ENCODE data around the gene UBXN7. TPM values are rescaled to one million over a fixed set of nuclear protein-coding genes. Genes with fewer than 3 reads are reported as not detected.
"Not testable (repeated sequence)": the region's sequence is repeated elsewhere in the genome, so short reads cannot be mapped to it uniquely, and the experiment has no call there.

Gene UBXN7
- total RNA-seq, 2 experiments from 2014 or later = 62.2 to 62.6 TPM

DNA sequence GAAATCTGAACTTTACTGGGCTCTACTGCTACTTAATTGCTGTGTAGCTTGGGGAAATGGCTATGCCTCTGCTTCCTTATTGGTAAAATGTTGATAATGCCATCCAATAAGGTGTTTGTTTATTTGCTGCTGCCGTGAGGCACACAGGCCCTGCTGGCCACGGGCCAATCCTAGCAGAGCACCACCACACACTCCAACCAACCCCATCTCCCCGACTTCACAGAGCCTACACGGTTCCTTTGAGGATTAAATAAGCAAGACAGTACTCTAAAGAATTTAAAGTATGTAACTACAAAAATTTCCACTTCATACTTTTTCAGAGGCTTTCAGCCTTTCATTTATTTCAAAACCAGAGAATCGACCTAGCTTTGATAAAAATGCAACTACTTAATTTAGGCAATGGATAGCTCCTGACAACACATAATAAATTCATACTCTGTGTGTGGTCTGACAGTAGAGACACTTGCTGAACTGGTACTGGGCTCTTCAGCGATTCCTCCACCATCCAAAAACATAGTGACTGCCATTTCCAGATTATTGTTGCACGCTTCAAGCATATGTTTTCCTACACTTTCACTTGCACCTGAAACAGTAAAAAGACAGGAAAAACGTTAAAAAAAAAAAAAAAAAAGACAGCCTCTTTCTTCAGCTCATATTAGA is 25.3 kb downstream of the UBXN7 start:
- Mint-ChIP-seq H3K9me3 (peaks cover 8% of the 10 kb centered on the region), H3K36me3 (peaks cover 22% of the 10 kb centered on the region), H3K27me3 (no peaks in the 10 kb centered on the region), H3K4me1 (peaks cover 9% of the 10 kb centered on the region), H3K27ac (no peak overlapping the region), H3K4me3 (no peak overlapping the region)
- DNase-seq (no peak), ATAC-seq (ENCODE audit: low read depth) (no peak)
- POLR2A ChIA-PET = interaction anchor here (0.6 to 0.7 kb wide), 2 partner anchors 65 to 154 kb away, joined by 3 read pairs; no protein-coding TSS in a partner anchor

DNA sequence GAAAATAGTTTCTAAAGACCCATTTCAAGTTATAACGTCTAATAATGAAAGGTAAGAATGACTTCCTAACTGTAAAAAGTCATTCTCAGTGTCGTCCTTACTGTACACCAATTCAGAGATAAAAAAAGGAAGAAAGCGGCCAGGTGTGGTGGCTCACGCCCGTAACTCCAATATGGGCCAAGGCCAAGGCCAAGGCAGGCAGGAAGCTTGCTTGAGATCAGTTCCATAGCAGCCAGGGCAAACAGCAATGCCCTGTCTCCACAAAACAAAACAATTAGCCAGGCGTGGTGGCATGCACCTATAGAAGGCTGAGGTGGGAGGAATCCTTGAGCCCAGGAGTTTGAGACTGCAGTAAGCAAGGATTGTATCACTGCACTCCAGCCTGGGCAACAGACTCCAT is 31.9 kb downstream of the UBXN7 start:
- Mint-ChIP-seq H3K4me3 (no peak overlapping the region), H3K36me3 (peaks cover 18% of the 10 kb centered on the region), H3K27ac (no peak overlapping the region), H3K27me3 (no peaks in the 10 kb centered on the region), H3K4me1 (no peaks in the 10 kb centered on the region), H3K9me3 (no peaks in the 10 kb centered on the region)
- DNase-seq (no peak), ATAC-seq (ENCODE audit: low read depth) (no peak)
- POLR2A ChIA-PET = no interaction called here

DNA sequence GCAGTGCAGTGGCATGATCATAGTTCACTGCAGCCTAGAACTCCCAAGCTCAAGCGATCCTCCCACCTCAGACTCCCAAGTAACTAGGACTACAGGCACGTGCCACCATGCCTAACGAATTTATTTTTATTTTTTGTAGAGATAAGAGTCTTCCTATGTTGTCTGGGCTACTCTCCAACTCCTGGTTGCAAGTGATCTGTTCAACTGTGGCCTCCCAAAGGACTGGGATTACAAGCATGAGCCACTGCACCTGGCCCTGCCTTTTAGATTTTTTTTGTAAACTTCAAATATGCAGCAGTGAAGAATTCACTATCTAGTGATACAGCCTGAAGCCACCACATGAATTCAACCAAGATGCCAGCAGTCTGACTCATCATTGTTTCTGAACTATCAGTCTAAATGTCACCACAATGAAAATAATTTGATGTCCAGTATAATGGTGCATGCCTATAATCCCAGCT is 32.7 kb downstream of the UBXN7 start:
- POLR2A ChIA-PET = no interaction called here
- Mint-ChIP-seq H3K4me1 (no peaks in the 10 kb centered on the region), H3K27ac (no peak overlapping the region), H3K9me3 (no peaks in the 10 kb centered on the region), H3K36me3 (peaks cover 17% of the 10 kb centered on the region), H3K4me3 (no peak overlapping the region), H3K27me3 (no peaks in the 10 kb centered on the region)
- no peak for DNase-seq
- ATAC-seq (ENCODE audit: low read depth) = no peak

DNA sequence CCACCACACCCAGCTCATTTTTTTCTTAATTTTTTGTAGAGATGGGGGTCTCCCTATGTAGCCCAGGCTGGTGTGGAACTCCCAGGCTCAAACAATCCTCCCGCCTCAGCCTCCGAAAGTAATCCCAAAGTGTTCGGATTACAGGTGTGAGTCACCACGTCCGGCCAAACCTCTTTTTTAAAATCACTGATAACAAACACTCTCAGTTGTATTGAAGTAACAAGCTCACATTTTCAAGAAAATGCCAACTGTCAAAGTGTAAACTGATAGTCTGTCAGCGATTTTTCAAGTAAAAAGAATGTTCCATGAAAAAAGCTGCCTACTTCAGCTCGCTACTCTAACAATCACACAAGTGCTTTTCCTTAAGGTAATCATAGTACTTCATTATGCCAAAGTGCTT is 33.4 kb downstream of the UBXN7 start:
- no peak overlapping the region for H3K4me3 Mint-ChIP-seq
- H3K4me1 Mint-ChIP-seq = no peaks in the 10 kb centered on the region
- H3K27me3 Mint-ChIP-seq = no peaks in the 10 kb centered on the region
- H3K9me3 Mint-ChIP-seq = no peaks in the 10 kb centered on the region
- no peak overlapping the region for H3K27ac Mint-ChIP-seq
- ATAC-seq (ENCODE audit: low read depth) = no peak
- DNase-seq = no peak
- POLR2A ChIA-PET = interaction anchor here (1.0 kb wide), 1 partner anchor 45 kb away, joined by 3 read pairs; no protein-coding TSS in a partner anchor
- peaks cover 18% of the 10 kb centered on the region for H3K36me3 Mint-ChIP-seq

DNA sequence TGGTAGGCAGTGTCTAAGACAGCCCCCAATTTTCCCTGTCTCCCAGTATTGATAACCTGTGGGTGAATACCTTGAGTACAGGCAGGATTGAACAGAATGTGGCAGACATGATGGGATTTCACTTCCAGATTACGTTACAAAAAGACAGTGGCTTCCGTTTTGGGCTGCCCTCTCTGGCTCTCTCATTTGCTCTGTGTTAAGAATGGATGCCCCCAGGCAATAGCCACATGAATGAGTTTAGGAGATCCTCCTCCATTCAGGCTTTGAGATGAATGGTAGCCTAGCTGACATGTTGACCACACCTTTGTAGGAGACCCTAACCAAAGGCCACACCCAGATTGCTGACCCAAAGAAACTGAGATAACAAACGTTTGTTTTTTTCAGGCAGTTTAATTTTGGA is 34.3 kb downstream of the UBXN7 start:
- no peaks in the 10 kb centered on the region for H3K4me1 Mint-ChIP-seq

DNA sequence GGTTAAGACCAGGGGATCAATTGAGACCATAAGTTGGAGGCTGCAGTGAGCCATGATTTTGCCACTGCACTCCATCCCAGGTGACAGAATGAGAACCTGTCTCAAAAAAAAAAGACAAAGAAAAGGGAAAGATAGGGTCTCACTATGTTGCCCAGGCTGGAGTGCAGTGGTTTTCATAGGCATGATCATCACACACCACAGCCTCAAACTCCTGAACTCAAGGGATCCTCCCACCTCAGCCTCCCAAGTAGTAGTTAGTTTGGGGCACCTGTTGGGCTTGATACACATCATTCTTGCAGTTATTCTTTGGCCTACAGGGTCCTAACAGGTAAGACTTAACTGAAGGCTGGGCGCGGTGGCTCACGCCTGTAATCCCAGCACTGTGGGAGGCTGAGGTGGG is 42.1 kb downstream of the UBXN7 start:
- POLR2A ChIA-PET = no interaction called here
- Mint-ChIP-seq H3K9me3 (peaks cover 7% of the 10 kb centered on the region), H3K27ac (no peak overlapping the region), H3K27me3 (no peaks in the 10 kb centered on the region), H3K36me3 (peaks cover 59% of the 10 kb centered on the region), H3K4me3 (no peak overlapping the region), H3K4me1 (peaks cover 1% of the 10 kb centered on the region)
- DNase-seq (no peak), ATAC-seq (ENCODE audit: low read depth) (no peak)

More for the DNA sequence above, 34.3 kb downstream of the UBXN7 start:
- no peaks in the 10 kb centered on the region for H3K27me3 Mint-ChIP-seq
- DNase-seq = no peak
- no peak overlapping the region for H3K4me3 Mint-ChIP-seq
- no peak overlapping the region for H3K27ac Mint-ChIP-seq
- peaks cover 19% of the 10 kb centered on the region for H3K36me3 Mint-ChIP-seq
- no peaks in the 10 kb centered on the region for H3K9me3 Mint-ChIP-seq
- ATAC-seq (ENCODE audit: low read depth) = no peak
- POLR2A ChIA-PET = interaction anchor here (0.6 to 1.0 kb wide), 2 partner anchors 31 to 44 kb away, joined by 3 to 5 read pairs; no protein-coding TSS in a partner anchor

DNA sequence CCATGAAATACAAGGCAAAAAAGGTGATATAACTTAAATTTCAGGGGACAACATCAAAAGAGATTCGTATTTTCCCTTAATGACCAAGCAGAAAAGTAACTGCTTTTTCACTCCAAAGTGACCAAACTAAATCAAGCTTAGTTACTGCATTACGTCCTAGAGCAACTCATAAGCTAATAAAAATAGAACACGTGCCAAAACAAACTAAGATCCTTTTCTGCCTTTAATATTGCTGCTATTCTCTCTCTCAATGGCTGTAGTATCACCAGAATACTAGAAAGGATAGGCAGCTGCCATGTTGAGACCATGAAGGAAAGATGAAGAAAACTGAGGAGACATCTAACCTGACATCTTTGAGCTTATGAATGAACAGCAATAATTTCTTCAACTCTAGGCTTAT is 43.3 kb downstream of the UBXN7 start:
- ATAC-seq (ENCODE audit: low read depth) = no peak
- Mint-ChIP-seq H3K36me3 (peaks cover 68% of the 10 kb centered on the region), H3K27ac (no peak overlapping the region), H3K4me1 (peaks cover 1% of the 10 kb centered on the region), H3K4me3 (no peak overlapping the region), H3K27me3 (no peaks in the 10 kb centered on the region), H3K9me3 (peaks cover 10% of the 10 kb centered on the region)
- DNase-seq = no peak
- POLR2A ChIA-PET = interaction anchor here (0.6 kb wide), 1 partner anchor 45 kb away, joined by 3 read pairs; no protein-coding TSS in a partner anchor

DNA sequence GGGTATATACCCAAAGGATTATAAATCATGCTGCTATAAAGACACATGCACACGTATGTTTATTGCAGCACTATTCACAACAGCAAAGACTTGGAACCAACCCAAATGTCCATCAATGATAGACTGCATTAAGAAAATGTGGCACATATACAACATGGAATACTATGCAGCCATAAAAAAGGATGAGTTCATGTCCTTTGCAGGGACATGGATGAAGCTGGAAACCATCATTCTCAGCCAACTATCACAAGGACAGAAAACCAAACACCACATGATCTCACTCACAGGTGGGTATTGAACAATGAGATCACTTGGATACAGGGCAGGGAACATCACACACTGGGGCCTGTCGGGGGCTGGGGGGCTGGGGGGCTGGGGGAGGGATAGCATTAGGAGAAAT is 44.3 kb downstream of the UBXN7 start:
- H3K36me3 Mint-ChIP-seq = peaks cover 70% of the 10 kb centered on the region
- ATAC-seq (ENCODE audit: low read depth); H3K4me1 Mint-ChIP-seq; DNase-seq; H3K27ac Mint-ChIP-seq; POLR2A ChIA-PET; H3K4me3 Mint-ChIP-seq; H3K27me3 Mint-ChIP-seq: not testable (repeated sequence)
- peaks cover 11% of the 10 kb centered on the region for H3K9me3 Mint-ChIP-seq

DNA sequence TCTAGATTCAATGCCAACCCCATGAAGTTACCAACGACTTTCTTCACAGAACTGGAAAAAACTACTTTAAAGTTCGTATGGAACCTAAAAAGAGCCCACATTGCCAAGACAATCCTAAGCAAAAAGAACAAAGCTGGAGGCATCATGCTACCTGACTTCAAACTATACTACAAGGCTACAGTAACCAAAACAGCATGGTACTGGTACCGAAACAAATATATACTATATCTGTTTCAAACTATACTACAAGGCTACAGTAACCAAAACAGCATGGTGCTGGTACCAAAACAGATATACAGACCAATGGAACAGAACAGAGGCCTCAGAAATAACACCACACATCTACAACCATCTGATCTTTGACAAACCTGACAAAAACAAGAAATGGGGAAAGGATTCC is 45.4 kb downstream of the UBXN7 start:
- ATAC-seq (ENCODE audit: low read depth); DNase-seq; H3K27me3 Mint-ChIP-seq; H3K4me3 Mint-ChIP-seq; H3K4me1 Mint-ChIP-seq; H3K27ac Mint-ChIP-seq: not testable (repeated sequence)
- POLR2A ChIA-PET = interaction anchor here (0.7 kb wide), 1 partner anchor 71 kb away, joined by 4 read pairs; no protein-coding TSS in a partner anchor
- H3K9me3 Mint-ChIP-seq = peaks cover 11% of the 10 kb centered on the region
- peaks cover 75% of the 10 kb centered on the region for H3K36me3 Mint-ChIP-seq

DNA sequence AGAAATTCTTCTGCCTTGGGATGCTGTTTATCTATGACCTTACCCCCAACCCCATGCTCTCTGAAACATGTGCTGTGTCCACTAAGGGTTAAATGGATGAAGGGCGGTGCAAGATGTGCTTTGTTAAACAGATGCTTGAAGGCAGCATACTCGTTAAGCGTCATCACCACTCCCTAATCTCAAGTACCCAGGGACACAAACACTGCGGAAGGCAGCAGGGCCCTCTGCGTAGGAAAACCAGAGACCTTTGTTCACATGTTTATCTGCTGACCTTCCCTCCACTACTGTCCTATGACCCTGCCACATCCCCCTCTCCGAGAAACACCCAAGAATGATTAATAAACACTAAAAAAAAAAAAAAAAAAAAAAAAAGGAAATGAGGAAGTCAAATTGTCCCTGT is 46.2 kb downstream of the UBXN7 start:
- H3K27ac Mint-ChIP-seq; H3K27me3 Mint-ChIP-seq; H3K4me3 Mint-ChIP-seq; DNase-seq; H3K4me1 Mint-ChIP-seq; ATAC-seq (ENCODE audit: low read depth): not testable (repeated sequence)
- peaks cover 80% of the 10 kb centered on the region for H3K36me3 Mint-ChIP-seq
- POLR2A ChIA-PET = interaction anchor here (0.7 kb wide), 1 partner anchor 72 kb away, joined by 4 read pairs; no protein-coding TSS in a partner anchor
- peaks cover 14% of the 10 kb centered on the region for H3K9me3 Mint-ChIP-seq

DNA sequence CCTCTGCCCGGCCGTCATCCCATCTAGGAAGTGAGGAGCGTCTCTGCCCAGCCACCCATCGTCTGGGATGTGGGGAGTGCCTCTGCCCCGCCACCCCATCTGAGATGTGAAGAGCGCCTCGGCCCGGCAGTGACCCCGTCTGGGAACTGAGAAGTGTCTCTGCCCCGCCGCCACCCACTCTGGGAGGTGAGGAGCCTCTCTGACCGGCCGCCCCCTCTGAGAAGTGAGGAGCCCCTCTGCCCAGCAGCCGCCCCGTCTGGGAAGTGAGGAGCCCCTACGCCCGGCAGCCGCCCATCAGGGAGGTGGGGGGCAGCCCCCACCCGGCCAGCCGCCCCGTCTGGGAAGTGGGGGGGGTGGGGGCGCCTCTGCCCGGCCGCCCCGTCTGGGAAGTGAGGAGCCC is 46.8 kb downstream of the UBXN7 start:
- POLR2A ChIA-PET; H3K4me3 Mint-ChIP-seq; H3K4me1 Mint-ChIP-seq; H3K27me3 Mint-ChIP-seq; DNase-seq; H3K27ac Mint-ChIP-seq; ATAC-seq (ENCODE audit: low read depth): not testable (repeated sequence)
- H3K36me3 Mint-ChIP-seq = peaks cover 75% of the 10 kb centered on the region
- H3K9me3 Mint-ChIP-seq = peaks cover 14% of the 10 kb centered on the region

DNA sequence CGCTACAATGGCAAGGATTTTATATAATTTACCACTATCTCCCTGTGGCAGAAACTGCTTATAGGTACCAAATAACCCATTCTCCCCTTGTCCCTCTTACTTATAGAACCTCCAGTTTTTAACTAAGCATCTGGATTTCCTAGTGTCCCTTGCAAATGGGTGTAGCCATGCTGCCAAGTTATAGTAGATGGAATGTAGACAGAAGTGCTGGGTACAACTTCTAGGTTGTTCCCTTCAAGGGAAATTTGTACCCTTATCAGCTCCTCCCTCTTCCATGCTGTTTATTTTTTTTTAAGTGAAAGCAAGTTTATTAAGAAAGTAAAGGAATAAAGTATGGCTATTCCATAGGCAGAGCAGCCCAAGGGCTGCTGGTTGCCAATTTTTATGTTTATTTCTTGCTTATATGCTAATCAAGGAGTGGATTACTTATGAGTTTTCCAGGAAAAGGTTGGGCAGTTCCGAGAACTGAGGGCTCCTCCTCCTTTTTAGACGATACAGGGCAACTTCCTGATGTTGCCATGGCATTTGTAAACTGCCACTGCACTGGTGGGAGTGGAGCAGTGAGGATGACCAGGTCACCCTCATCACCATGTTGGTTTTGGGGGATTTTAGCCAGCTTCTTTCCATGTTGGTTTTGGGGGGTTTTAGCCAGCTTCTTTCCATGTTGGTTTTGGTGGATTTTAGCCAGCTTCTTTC is 53.9 kb downstream of the UBXN7 start:
- Mint-ChIP-seq H3K36me3 (peaks cover 33% of the 10 kb centered on the region), H3K9me3 (peaks cover 7% of the 10 kb centered on the region), H3K27ac (no peak overlapping the region), H3K4me3 (no peak overlapping the region), H3K27me3 (no peaks in the 10 kb centered on the region), H3K4me1 (peaks cover 6% of the 10 kb centered on the region)
- DNase-seq (no peak), ATAC-seq (ENCODE audit: low read depth) (no peak)
- POLR2A ChIA-PET = no interaction called here

DNA sequence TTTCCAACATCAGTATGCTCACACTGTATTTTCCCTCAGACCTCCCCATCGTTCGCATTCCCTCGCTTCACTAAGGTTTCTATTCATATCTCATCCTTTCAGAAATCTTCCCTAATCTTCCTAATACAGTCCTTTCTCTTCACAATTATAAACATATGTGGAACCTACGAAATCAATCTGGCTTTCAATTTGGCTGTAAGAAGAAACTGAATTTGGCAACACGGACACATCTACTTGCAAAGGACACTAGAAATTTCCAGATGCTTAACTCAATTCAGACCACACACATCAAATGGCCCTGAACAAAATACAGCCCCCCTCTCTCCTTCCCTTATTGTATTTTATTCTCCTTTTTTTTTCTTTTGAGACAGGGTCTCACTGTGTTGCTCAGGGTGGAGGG is 54.9 kb downstream of the UBXN7 start:
- DNase-seq (no peak), ATAC-seq (ENCODE audit: low read depth) (no peak)
- peaks cover 7% of the 10 kb centered on the region for H3K9me3 Mint-ChIP-seq
- POLR2A ChIA-PET = interaction anchor here (1.1 kb wide), 1 partner anchor 44 kb away, joined by 3 read pairs; no protein-coding TSS in a partner anchor
- no peaks in the 10 kb centered on the region for H3K27me3 Mint-ChIP-seq
- H3K36me3 Mint-ChIP-seq = peaks cover 28% of the 10 kb centered on the region
- H3K4me1 Mint-ChIP-seq = peaks cover 6% of the 10 kb centered on the region
- no peak overlapping the region for H3K4me3 Mint-ChIP-seq
- no peak overlapping the region for H3K27ac Mint-ChIP-seq

DNA sequence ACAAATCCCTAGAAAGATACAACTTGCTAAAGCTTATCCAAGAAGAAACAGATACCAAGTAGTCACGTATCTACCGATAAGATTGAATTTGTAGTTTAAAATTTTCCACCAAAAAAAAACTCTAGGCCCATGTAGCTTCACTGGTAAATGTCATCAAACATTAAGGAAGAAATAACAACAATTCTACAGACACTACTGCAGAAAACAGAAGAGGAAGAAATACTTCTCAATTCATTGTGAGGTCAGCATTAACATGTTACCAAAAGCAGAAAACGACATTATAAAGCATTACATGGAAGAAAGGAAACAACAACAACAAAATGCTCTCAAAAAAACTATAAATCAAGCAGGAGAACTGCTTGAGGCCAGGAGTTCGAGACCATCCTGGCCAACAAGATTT is 66.5 kb downstream of the UBXN7 start:
- H3K4me3 Mint-ChIP-seq = no peak overlapping the region
- H3K27ac Mint-ChIP-seq = no peak overlapping the region
- no peaks in the 10 kb centered on the region for H3K9me3 Mint-ChIP-seq
- H3K27me3 Mint-ChIP-seq = no peaks in the 10 kb centered on the region
- POLR2A ChIA-PET = interaction anchor here (0.7 kb wide), 1 partner anchor 49 kb away, joined by 3 read pairs; no protein-coding TSS in a partner anchor
- peaks cover 22% of the 10 kb centered on the region for H3K36me3 Mint-ChIP-seq
- no peaks in the 10 kb centered on the region for H3K4me1 Mint-ChIP-seq
- ATAC-seq (ENCODE audit: low read depth) = no peak
- DNase-seq = no peak
